Measurements from ENCODE around the gene GPR155. TPM values are rescaled to one million over a fixed set of nuclear protein-coding genes. Genes with fewer than 3 reads are reported as not detected.

Gene GPR155
- total and polyA plus RNA-seq, 9 of the 15 experiments (the other 6 are each of a cell fraction or from before 2014, with no cell fraction given): 0.04 to 0.40 (median 0.11) TPM; not detected in 1

DNA sequence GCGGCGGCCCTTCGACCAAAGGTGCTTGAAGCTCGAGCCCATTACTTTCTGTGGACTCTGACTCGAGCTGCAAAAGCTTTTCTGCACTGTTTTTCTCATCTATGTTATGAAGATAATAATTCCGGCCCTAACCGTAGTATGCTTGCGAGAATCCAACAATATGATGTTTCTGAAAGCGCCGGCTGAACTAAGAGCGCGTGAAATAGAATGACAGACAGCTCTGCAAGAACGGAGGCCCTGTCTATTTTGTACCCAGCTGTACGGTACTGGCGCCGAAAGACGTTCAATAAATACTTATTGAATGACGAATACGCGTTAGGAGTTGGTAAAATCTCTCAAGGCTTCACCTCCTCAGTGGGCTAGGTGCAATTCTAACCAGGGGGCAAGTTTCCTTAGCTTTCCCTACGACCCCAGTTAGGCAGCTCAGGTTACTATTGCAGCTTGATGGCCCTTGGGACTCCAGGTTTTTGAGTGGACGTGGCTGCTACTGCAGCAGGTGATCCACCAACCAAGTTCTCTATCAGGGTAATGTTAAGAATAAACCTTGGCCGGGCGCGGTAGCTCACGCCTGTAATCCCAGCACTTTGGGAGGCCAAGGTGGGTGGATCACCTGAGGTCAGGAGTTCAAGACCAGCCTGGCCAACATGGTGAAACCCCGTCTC is 90.7 kb downstream of the GPR155 start (continued):
- TF ChIP-seq, protein P1, sequence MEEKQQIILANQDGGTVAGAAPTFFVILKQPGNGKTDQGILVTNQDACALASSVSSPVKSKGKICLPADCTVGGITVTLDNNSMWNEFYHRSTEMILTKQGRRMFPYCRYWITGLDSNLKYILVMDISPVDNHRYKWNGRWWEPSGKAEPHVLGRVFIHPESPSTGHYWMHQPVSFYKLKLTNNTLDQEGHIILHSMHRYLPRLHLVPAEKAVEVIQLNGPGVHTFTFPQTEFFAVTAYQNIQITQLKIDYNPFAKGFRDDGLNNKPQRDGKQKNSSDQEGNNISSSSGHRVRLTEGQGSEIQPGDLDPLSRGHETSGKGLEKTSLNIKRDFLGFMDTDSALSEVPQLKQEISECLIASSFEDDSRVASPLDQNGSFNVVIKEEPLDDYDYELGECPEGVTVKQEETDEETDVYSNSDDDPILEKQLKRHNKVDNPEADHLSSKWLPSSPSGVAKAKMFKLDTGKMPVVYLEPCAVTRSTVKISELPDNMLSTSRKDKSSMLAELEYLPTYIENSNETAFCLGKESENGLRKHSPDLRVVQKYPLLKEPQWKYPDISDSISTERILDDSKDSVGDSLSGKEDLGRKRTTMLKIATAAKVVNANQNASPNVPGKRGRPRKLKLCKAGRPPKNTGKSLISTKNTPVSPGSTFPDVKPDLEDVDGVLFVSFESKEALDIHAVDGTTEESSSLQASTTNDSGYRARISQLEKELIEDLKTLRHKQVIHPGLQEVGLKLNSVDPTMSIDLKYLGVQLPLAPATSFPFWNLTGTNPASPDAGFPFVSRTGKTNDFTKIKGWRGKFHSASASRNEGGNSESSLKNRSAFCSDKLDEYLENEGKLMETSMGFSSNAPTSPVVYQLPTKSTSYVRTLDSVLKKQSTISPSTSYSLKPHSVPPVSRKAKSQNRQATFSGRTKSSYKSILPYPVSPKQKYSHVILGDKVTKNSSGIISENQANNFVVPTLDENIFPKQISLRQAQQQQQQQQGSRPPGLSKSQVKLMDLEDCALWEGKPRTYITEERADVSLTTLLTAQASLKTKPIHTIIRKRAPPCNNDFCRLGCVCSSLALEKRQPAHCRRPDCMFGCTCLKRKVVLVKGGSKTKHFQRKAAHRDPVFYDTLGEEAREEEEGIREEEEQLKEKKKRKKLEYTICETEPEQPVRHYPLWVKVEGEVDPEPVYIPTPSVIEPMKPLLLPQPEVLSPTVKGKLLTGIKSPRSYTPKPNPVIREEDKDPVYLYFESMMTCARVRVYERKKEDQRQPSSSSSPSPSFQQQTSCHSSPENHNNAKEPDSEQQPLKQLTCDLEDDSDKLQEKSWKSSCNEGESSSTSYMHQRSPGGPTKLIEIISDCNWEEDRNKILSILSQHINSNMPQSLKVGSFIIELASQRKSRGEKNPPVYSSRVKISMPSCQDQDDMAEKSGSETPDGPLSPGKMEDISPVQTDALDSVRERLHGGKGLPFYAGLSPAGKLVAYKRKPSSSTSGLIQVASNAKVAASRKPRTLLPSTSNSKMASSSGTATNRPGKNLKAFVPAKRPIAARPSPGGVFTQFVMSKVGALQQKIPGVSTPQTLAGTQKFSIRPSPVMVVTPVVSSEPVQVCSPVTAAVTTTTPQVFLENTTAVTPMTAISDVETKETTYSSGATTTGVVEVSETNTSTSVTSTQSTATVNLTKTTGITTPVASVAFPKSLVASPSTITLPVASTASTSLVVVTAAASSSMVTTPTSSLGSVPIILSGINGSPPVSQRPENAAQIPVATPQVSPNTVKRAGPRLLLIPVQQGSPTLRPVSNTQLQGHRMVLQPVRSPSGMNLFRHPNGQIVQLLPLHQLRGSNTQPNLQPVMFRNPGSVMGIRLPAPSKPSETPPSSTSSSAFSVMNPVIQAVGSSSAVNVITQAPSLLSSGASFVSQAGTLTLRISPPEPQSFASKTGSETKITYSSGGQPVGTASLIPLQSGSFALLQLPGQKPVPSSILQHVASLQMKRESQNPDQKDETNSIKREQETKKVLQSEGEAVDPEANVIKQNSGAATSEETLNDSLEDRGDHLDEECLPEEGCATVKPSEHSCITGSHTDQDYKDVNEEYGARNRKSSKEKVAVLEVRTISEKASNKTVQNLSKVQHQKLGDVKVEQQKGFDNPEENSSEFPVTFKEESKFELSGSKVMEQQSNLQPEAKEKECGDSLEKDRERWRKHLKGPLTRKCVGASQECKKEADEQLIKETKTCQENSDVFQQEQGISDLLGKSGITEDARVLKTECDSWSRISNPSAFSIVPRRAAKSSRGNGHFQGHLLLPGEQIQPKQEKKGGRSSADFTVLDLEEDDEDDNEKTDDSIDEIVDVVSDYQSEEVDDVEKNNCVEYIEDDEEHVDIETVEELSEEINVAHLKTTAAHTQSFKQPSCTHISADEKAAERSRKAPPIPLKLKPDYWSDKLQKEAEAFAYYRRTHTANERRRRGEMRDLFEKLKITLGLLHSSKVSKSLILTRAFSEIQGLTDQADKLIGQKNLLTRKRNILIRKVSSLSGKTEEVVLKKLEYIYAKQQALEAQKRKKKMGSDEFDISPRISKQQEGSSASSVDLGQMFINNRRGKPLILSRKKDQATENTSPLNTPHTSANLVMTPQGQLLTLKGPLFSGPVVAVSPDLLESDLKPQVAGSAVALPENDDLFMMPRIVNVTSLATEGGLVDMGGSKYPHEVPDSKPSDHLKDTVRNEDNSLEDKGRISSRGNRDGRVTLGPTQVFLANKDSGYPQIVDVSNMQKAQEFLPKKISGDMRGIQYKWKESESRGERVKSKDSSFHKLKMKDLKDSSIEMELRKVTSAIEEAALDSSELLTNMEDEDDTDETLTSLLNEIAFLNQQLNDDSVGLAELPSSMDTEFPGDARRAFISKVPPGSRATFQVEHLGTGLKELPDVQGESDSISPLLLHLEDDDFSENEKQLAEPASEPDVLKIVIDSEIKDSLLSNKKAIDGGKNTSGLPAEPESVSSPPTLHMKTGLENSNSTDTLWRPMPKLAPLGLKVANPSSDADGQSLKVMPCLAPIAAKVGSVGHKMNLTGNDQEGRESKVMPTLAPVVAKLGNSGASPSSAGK (IDR thresholded peaks at IDR 0.05): peak; percentile 48; the same call in 1 of the 2 replicates
- TF ChIP-seq ZNF263 (CRISPR knock-in tag; IDR thresholded peaks at IDR 0.05; ENCODE audit: borderline replicate concordance) (no peak), RAD21 (CRISPR knock-in tag; conservative IDR thresholded peaks at IDR 0.05 in 1 of 2, IDR thresholded peaks at IDR 0.05 in 1 of 2) (no peak), CBX5 (IDR thresholded peaks at IDR 0.05; ENCODE audit: borderline replicate concordance, low read depth) (no peak), FIP1L1 (IDR thresholded peaks at IDR 0.05; ENCODE audit: low read depth, low read length, poor library complexity, severe bottlenecking) (no peak), NR2C2 (CRISPR knock-in tag; IDR thresholded peaks at IDR 0.05) (no peak), NR2C2 (tag; IDR thresholded peaks at IDR 0.05) (peak; percentile 82; the same call in 1 of the 2 replicates), PHB (CRISPR knock-in tag; IDR thresholded peaks at IDR 0.05) (0 out of 2 replicates have a peak, but pooled peaks have one; percentile 30), CBX1 (IDR thresholded peaks at IDR 0.05; ENCODE audit: low read depth) (0 out of 2 replicates have a peak, but pooled peaks have one; percentile 11), DACH1 (IDR thresholded peaks at IDR 0.05; ENCODE audit: partially characterized antibody) (peak; percentile 3), RBM39 (optimal IDR thresholded peaks at IDR 0.05; ENCODE audit: low read depth, low read length) (no peak), ZNF12 (CRISPR knock-in tag; IDR thresholded peaks at IDR 0.05) (no peak)
- TF ChIP-seq, protein P2, sequence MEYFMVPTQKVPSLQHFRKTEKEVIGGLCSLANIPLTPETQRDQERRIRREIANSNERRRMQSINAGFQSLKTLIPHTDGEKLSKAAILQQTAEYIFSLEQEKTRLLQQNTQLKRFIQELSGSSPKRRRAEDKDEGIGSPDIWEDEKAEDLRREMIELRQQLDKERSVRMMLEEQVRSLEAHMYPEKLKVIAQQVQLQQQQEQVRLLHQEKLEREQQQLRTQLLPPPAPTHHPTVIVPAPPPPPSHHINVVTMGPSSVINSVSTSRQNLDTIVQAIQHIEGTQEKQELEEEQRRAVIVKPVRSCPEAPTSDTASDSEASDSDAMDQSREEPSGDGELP (CRISPR knock-in tag; IDR thresholded peaks at IDR 0.05; ENCODE audit: borderline replicate concordance): peak; percentile 17; the same call in 1 of the 2 replicates
- TF ChIP-seq, protein P3, sequence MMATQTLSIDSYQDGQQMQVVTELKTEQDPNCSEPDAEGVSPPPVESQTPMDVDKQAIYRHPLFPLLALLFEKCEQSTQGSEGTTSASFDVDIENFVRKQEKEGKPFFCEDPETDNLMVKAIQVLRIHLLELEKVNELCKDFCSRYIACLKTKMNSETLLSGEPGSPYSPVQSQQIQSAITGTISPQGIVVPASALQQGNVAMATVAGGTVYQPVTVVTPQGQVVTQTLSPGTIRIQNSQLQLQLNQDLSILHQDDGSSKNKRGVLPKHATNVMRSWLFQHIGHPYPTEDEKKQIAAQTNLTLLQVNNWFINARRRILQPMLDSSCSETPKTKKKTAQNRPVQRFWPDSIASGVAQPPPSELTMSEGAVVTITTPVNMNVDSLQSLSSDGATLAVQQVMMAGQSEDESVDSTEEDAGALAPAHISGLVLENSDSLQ (IDR thresholded peaks at IDR 0.05): peak; percentile 2; the same call in 1 of the 2 replicates

Data from K562 (cell line).